ENCODE data around the gene EXTL2. TPM values are rescaled to one million over a fixed set of nuclear protein-coding genes. Genes with fewer than 3 reads are reported as not detected.

The EXTL2 gene
- total and polyA plus RNA-seq, 4 donors: 3.9 to 37.8 (median 9.4) TPM

- WGBS, 2 donors: 21 to 52% methylated on average over 5 of the region's 5 CpGs
- TF ChIP-seq CTCF (IDR thresholded peaks at IDR 0.05; ENCODE audit: control extremely low read depth, extremely low read depth): no peak
These were observed 28.4 kb downstream of the EXTL2 start for GRCh38 chr1:100866041-100866900.

GRCh38 chr1:100862591-100862990 is 32.1 kb downstream of the EXTL2 start:
- H3K4me3 ChIP-seq: no peak overlapping the region
- no peak overlapping the region for H3K9ac ChIP-seq (ENCODE audit: insufficient read depth in 1 of 2, low read length in 2 of 2)
- DNase-seq (peak in 1 of 3 donors; percentile 25), ATAC-seq (ENCODE audit: insufficient read depth, low FRiP score) (no peak)
- no peaks in the 10 kb centered on the region for H3K36me3 ChIP-seq (ENCODE audit: control insufficient read depth in 4 of 4, insufficient read depth in 4 of 4, low read length in 4 of 4)
- H3K27me3 ChIP-seq (ENCODE audit: control insufficient read depth in 3 of 3, insufficient read depth in 3 of 3, low read length in 2 of 3): peaks cover 0 to 3% (median 0%) of the 10 kb centered on the region in 3 donors
- H3K27ac ChIP-seq (ENCODE audit: low read depth in 1 of 2, low read length in 1 of 2): no peak overlapping the region
- 69 to 81% methylated on average over 2 of the region's 2 CpGs for WGBS, 2 donors
- H3K4me1 ChIP-seq (ENCODE audit: control insufficient read depth in 5 of 5, insufficient read depth in 5 of 5, low read length in 5 of 5): peaks cover 0 to 7% (median 0%) of the 10 kb centered on the region in 5 donors
- TF ChIP-seq CTCF (IDR thresholded peaks at IDR 0.05; ENCODE audit: control extremely low read depth, extremely low read depth): no peak
- H3K9me3 ChIP-seq (ENCODE audit: control insufficient read depth in 4 of 4, insufficient read depth in 3 of 4, low read length in 3 of 4): no peaks in the 10 kb centered on the region

More at GRCh38 chr1:100866041-100866900, 28.4 kb downstream of the EXTL2 start:
- no peak overlapping the region for H3K27ac ChIP-seq (ENCODE audit: low read depth in 1 of 2, low read length in 1 of 2)
- H3K27me3 ChIP-seq (ENCODE audit: control insufficient read depth in 3 of 3, insufficient read depth in 3 of 3, low read length in 2 of 3): peaks cover 0 to 3% (median 0%) of the 10 kb centered on the region in 3 donors
- ATAC-seq (ENCODE audit: insufficient read depth, low FRiP score) (no peak), DNase-seq (peak in 2 of 3 donors; percentile 74 to 77)
- H3K4me1 ChIP-seq (ENCODE audit: control insufficient read depth in 5 of 5, insufficient read depth in 5 of 5, low read length in 5 of 5): peaks cover 0 to 10% (median 0%) of the 10 kb centered on the region in 5 donors
- no peaks in the 10 kb centered on the region for H3K36me3 ChIP-seq (ENCODE audit: control insufficient read depth in 4 of 4, insufficient read depth in 4 of 4, low read length in 4 of 4)
- H3K9me3 ChIP-seq (ENCODE audit: control insufficient read depth in 4 of 4, insufficient read depth in 3 of 4, low read length in 3 of 4): no peaks in the 10 kb centered on the region
- no peak overlapping the region for H3K4me3 ChIP-seq
- H3K9ac ChIP-seq (ENCODE audit: insufficient read depth in 1 of 2, low read length in 2 of 2): peak overlapping the region in 1 of 2 donors; percentile 57

- Histone ChIP-seq H3K36me3 (ENCODE audit: control insufficient read depth in 4 of 4, insufficient read depth in 4 of 4, low read length in 4 of 4) (no peaks in the 10 kb centered on the region), H3K27ac (ENCODE audit: low read depth in 1 of 2, low read length in 1 of 2) (no peak overlapping the region), H3K9me3 (ENCODE audit: control insufficient read depth in 4 of 4, insufficient read depth in 3 of 4, low read length in 3 of 4) (no peaks in the 10 kb centered on the region), H3K9ac (ENCODE audit: insufficient read depth in 1 of 2, low read length in 2 of 2) (no peak overlapping the region), H3K4me3 (no peak overlapping the region), H3K27me3 (ENCODE audit: control insufficient read depth in 3 of 3, insufficient read depth in 3 of 3, low read length in 2 of 3) (peaks cover 0 to 3% (median 0%) of the 10 kb centered on the region in 3 donors), H3K4me1 (ENCODE audit: control insufficient read depth in 5 of 5, insufficient read depth in 5 of 5, low read length in 5 of 5) (peaks cover 0 to 7% (median 0%) of the 10 kb centered on the region in 5 donors)
- TF ChIP-seq CTCF (IDR thresholded peaks at IDR 0.05; ENCODE audit: control extremely low read depth, extremely low read depth): no peak
- WGBS, 2 donors: 64 to 72% methylated on average over 1 of the region's 1 CpG
- ATAC-seq (ENCODE audit: insufficient read depth, low FRiP score) (no peak), DNase-seq (no peak)
These were observed 33.3 kb downstream of the EXTL2 start for GRCh38 chr1:100861379-100861778.

Measured in lung (tissue), 12 donors.